Smooth muscle cell (in vitro differentiated cells): ENCODE results near the gene DTX3L. TPM values are rescaled to one million over a fixed set of nuclear protein-coding genes. Genes with fewer than 3 reads are reported as not detected.

Source experiments
- DNase-seq: peaks from one replicate; lab custom pipeline; 2025; ENCODE audit not compliant: unreplicated experiment; lab: John Stamatoyannopoulos, UW
- H2AFZ ChIP-seq: fragments of 200-600 bp; sonication (generic); 2 replicates; pipeline ENCODE4 v1.6.0; 2016; ENCODE audit warnings: antibody characterized with exemption, low read depth, mild to moderate bottlenecking
- H3F3A ChIP-seq: fragments of 200-600 bp; sonication (generic); 2 replicates; pipeline ENCODE4 v1.6.0; 2017; ENCODE audit warnings: antibody characterized with exemption, low read depth
- H3K27ac ChIP-seq: fragments of 200-600 bp; sonication (generic); 2 replicates; pipeline ENCODE4 v1.5.1; 2016; ENCODE audit warnings: low read depth, mild to moderate bottlenecking
- H3K27me3 ChIP-seq: fragments of 200-600 bp; sonication (generic); 2 replicates; pipeline ENCODE4 v1.6.1; 2016; ENCODE audit warnings: low read depth, mild to moderate bottlenecking
- H3K36me3 ChIP-seq: fragments of 200-600 bp; sonication (generic); 2 replicates; pipeline ENCODE4 v1.5.1; 2016; ENCODE audit warnings: low read depth
- H3K4me1 ChIP-seq: fragments of 200-600 bp; sonication (generic); 2 replicates; pipeline ENCODE4 v1.5.1; 2016; ENCODE audit warnings: low read depth
- H3K4me2 ChIP-seq: fragments of 200-600 bp; sonication (generic); 2 replicates; pipeline ENCODE4 v1.6.0; 2016; ENCODE audit warnings: mild to moderate bottlenecking
- H3K4me3 ChIP-seq: fragments of 200-600 bp; sonication (generic); 2 replicates; pipeline ENCODE4 v1.5.1; 2016; ENCODE audit warnings: mild to moderate bottlenecking
- H3K79me2 ChIP-seq: fragments of 200-600 bp; sonication (generic); 2 replicates; pipeline ENCODE4 v1.6.0; 2016; ENCODE audit warnings: low read depth, mild to moderate bottlenecking
- H3K9ac ChIP-seq: fragments of 200-600 bp; sonication (generic); 2 replicates; pipeline ENCODE4 v1.6.0; 2016; ENCODE audit warnings: low read depth
- H3K9me3 ChIP-seq: fragments of 200-600 bp; sonication (generic); replicated peaks from 2 replicates; pipeline ENCODE4 v1.5.1; 2016; ENCODE audit warnings: low read depth
- H4K20me1 ChIP-seq: fragments of 200-600 bp; sonication (generic); 2 replicates; pipeline ENCODE4 v1.6.0; 2016; ENCODE audit warnings: low read depth
- CTCF ChIP-seq: fragments of 200-600 bp; sonication (generic); IDR thresholded peaks from 2 replicates; pipeline ENCODE4 v1.5.1; 2017; ENCODE audit warnings: borderline replicate concordance, mild to moderate bottlenecking, antibody characterized with exemption; ENCODE audit not compliant: insufficient read depth, poor library complexity, severe bottlenecking
- WGBS: methylation state at CpG from one replicate; pipeline ENCODE4 v1.1.7; 2016; ENCODE audit warnings: low lambda C conversion rate; 5-methylcytosine and 5-hydroxymethylcytosine counted together
- polyA plus RNA-seq: library from polyadenylated mRNA; unstranded; fragments of >200 nt; fragmentation: Nextera tagmentation; extraction: Ambion mirVana; gene quantifications from 2 replicates; pipeline ENCODE4 v1.2.1, GENCODE V29; 2016
- total RNA-seq: library from RNA; depleted of rRNA; stranded (reverse); fragments of >200 nt; gene quantifications from 2 replicates; pipeline ENCODE4 v1.2.3, GENCODE V29; 2014

The DTX3L gene
- total and polyA plus RNA-seq, 2 experiments from 2014 or later: 2.2 to 6.4 TPM

- no peak overlapping the region for H3K4me3 ChIP-seq
These were observed 40.8 kb upstream of the DTX3L start for GRCh38 chr3:122523317-122523716.

DNA sequence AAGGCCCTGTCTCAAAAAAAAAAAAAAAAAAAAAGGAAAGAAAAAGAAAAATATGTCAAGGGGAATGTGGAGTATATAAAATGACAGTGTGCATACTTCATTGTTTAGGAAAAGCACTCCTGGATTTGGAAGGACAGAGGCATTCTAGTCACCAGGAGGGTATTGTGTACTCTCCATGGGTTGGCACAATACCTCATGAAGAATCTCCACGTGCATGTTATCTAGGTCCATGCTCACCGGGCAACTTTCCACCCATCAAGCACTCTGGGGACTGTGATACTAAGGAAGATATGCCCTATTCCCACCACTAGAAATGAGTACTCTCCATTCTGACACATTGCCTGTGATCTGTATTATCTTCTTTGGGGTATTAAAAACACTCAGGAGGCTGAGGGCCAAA lies 34.0 kb upstream of the DTX3L start:
- H2AFZ ChIP-seq: no peak overlapping the region

More at GRCh38 chr3:122523317-122523716, 40.8 kb upstream of the DTX3L start:
- Histone ChIP-seq H3K27ac (no peak overlapping the region), H3K27me3 (no peaks in the 10 kb centered on the region), H3F3A (no peaks in the 10 kb centered on the region), H2AFZ (no peak overlapping the region), H3K9me3 (no peaks in the 10 kb centered on the region), H4K20me1 (no peaks in the 10 kb centered on the region), H3K4me2 (no peak overlapping the region), H3K79me2 (no peaks in the 10 kb centered on the region), H3K36me3 (no peaks in the 10 kb centered on the region), H3K9ac (no peak overlapping the region), H3K4me1 (no peaks in the 10 kb centered on the region)
- TF ChIP-seq CTCF: no peak
- WGBS: 91% methylated on average over 11 of the region's 11 CpGs
- DNase-seq: no peak

GRCh38 chr3:122533480-122533879 lies 30.7 kb upstream of the DTX3L start:
- no peak overlapping the region for H3K27ac ChIP-seq
- WGBS: 89% methylated on average over 2 of the region's 2 CpGs
- no peak for TF ChIP-seq CTCF
- H3K36me3 ChIP-seq: no peaks in the 10 kb centered on the region
- H3F3A ChIP-seq: no peaks in the 10 kb centered on the region
- H3K9me3 ChIP-seq: no peaks in the 10 kb centered on the region
- DNase-seq: no peak
- no peak overlapping the region for H2AFZ ChIP-seq
- H3K4me3 ChIP-seq: no peak overlapping the region
- no peaks in the 10 kb centered on the region for H3K4me1 ChIP-seq
- H4K20me1 ChIP-seq: no peaks in the 10 kb centered on the region
- H3K9ac ChIP-seq: no peak overlapping the region
- no peaks in the 10 kb centered on the region for H3K79me2 ChIP-seq
- H3K27me3 ChIP-seq: peaks cover 17% of the 10 kb centered on the region
- no peak overlapping the region for H3K4me2 ChIP-seq

More for the DNA sequence above, 34.0 kb upstream of the DTX3L start:
- Histone ChIP-seq H3K9me3 (no peaks in the 10 kb centered on the region), H3K9ac (no peak overlapping the region), H3K79me2 (no peaks in the 10 kb centered on the region), H3K4me3 (no peak overlapping the region), H3K27me3 (no peaks in the 10 kb centered on the region), H3K4me2 (no peak overlapping the region), H3K36me3 (no peaks in the 10 kb centered on the region), H4K20me1 (no peaks in the 10 kb centered on the region), H3K27ac (no peak overlapping the region), H3F3A (no peaks in the 10 kb centered on the region), H3K4me1 (no peaks in the 10 kb centered on the region)
- no peak for DNase-seq
- WGBS: 89% methylated on average over 2 of the region's 2 CpGs
- TF ChIP-seq CTCF: no peak

GRCh38 chr3:122533931-122534334 lies 30.2 kb upstream of the DTX3L start:
- H3K27ac ChIP-seq: no peak overlapping the region
- no peak overlapping the region for H3K9ac ChIP-seq

More at GRCh38 chr3:122533931-122534334, 30.2 kb upstream of the DTX3L start:
- DNase-seq: no peak
- Histone ChIP-seq H3F3A (no peaks in the 10 kb centered on the region), H3K4me2 (no peak overlapping the region), H3K9me3 (no peaks in the 10 kb centered on the region), H3K4me3 (no peak overlapping the region), H2AFZ (no peak overlapping the region), H3K4me1 (no peaks in the 10 kb centered on the region), H4K20me1 (no peaks in the 10 kb centered on the region), H3K79me2 (no peaks in the 10 kb centered on the region), H3K36me3 (no peaks in the 10 kb centered on the region), H3K27me3 (peaks cover 18% of the 10 kb centered on the region)
- 39% methylated on average over 1 of the region's 1 CpG for WGBS
- TF ChIP-seq CTCF: no peak
